IMR-90 (cell line): ENCODE data around the gene RSPH10B2.

Experiments
- CTCF ChIP-seq: conservative IDR thresholded peaks from 2 replicates; pipeline ENCODE4 v1.5.1; 2012; ENCODE audit warnings: mild to moderate bottlenecking, low read depth, low read length, improper control_type of control experiment
- MXI1 ChIP-seq: IDR thresholded peaks from 2 replicates; pipeline ENCODE4 v1.6.1; 2012; ENCODE audit warnings: low read depth, mild to moderate bottlenecking, low read length, moderate library complexity, borderline replicate concordance
- RAD21 ChIP-seq: IDR thresholded peaks from 2 replicates; pipeline ENCODE4 v1.6.1; 2012; ENCODE audit warnings: low read length, improper control_type of control experiment

- TF ChIP-seq CTCF (no peak), MXI1 (no peak), RAD21 (no peak)
Observed at GRCh38 chr7:6706666-6707407, 47.1 kb upstream of the RSPH10B2 start, which contains the start of gene ZNF12.
